HCT116 (cell line): ENCODE data around the gene CBX7. TPM values are rescaled to one million over a fixed set of nuclear protein-coding genes. Genes with fewer than 3 reads are reported as not detected.

Experiments used
- ATAC-seq: fragments of 200-7000 bp; cut with Tn5 transposase; 2 replicates; pipeline ENCODE4 v1.9.1; 2020; ENCODE audit warnings: mild to moderate bottlenecking, moderate library complexity
- BruUV-seq: library from RNA; stranded (reverse); fragments of 400-500 nt; replicated peaks from 2 replicates; lab custom pipeline; 2021; lab: Mats Ljungman, UMichigan
- CTCF ChIA-PET: fragments of 300-600 bp; sonication (Branson Sonifier 250); formaldehyde crosslinking; loops from one replicate; lab custom pipeline; 2021; ENCODE audit warnings: antibody characterized with exemption; lab: Charles Lee
- POLR2A ChIA-PET: fragments of 300-600, 350-600 bp; sonication (Branson Sonifier 250); formaldehyde crosslinking; loops from one replicate; lab custom pipeline; 2021; ENCODE audit warnings: antibody characterized with exemption; lab: Charles Lee
- RAD21 ChIA-PET, 2 experiments: fragments of 300-600 bp; sonication (Branson Sonifier 250); formaldehyde crosslinking; loops; one replicate each; lab custom pipeline; 2023; ENCODE audit warnings: low total read pairs in 2 of 2; ENCODE audit not compliant: uncharacterized antibody in 2 of 2, unreplicated experiment in 2 of 2, low non-redundant PET in 1 of 2; lab: Charles Lee
- DNase-seq: peaks from one replicate; pipeline ENCODE4 v3.0.0-alpha.2; 2010; ENCODE audit warnings: low read depth, low spot score
- H2AFZ ChIP-seq: fragments of 200-600 bp; shearing (Covaris generic), sonication (generic); 2 replicates; pipeline ENCODE4 v1.6.1; 2017; ENCODE audit warnings: low read depth, mixed run types, mixed read lengths, antibody characterized with exemption, low read length; ENCODE audit not compliant: poor library complexity, severe bottlenecking
- H3K27ac ChIP-seq: 2 replicates; pipeline ENCODE4 v1.5.1; 2012; ENCODE audit warnings: low read depth, low read length
- H3K27me3 ChIP-seq: fragments of 200-600 bp; sonication (generic); 2 replicates; pipeline ENCODE4 v1.6.1; 2016; ENCODE audit warnings: mixed run types, low read length, mixed read lengths; ENCODE audit not compliant: insufficient read depth
- H3K36me3 ChIP-seq, 2 experiments: fragments of 200-500 bp in 1 of 2; fragments of 200-600 bp in 1 of 2; sonication (Bioruptor generic) in 1 of 2; sonication (generic) in 1 of 2; 2 replicates each; pipeline versions ENCODE4 v1.5.1 to v1.6.1; 2014 to 2016; ENCODE audit warnings: low read length in 2 of 2, inconsistent platforms in 1 of 2, mixed read lengths in 1 of 2, mixed run types in 1 of 2; ENCODE audit not compliant: insufficient read depth in 2 of 2, control insufficient read depth in 1 of 2
- H3K4me1 ChIP-seq, 2 experiments: fragments of 200-600 bp in 1 of 2; sonication (generic) in 1 of 2; 2 replicates each; pipeline versions ENCODE4 v1.5.1 to v1.6.1; 2012 to 2017; ENCODE audit warnings: low read length in 2 of 2, inconsistent platforms in 1 of 2, mild to moderate bottlenecking in 1 of 2, mixed read lengths in 1 of 2, mixed run types in 1 of 2, moderate library complexity in 1 of 2; ENCODE audit not compliant: insufficient read depth in 2 of 2, control insufficient read depth in 1 of 2
- H3K4me2 ChIP-seq: fragments of 200-600 bp; sonication (generic); 2 replicates; pipeline ENCODE4 v1.6.1; 2017; ENCODE audit warnings: mixed run types, low read length, mixed read lengths
- H3K4me3 ChIP-seq, 2 experiments: fragments of 200-600 bp in 1 of 2; sonication (generic) in 1 of 2; replicated peaks in 1 of 2; 2 replicates each; pipeline ENCODE4 v1.5.1; 2011 to 2016; ENCODE audit warnings: low read length in 2 of 2, control low read depth in 1 of 2, low read depth in 1 of 2, mild to moderate bottlenecking in 1 of 2, mixed read lengths in 1 of 2, mixed run types in 1 of 2
- H3K79me2 ChIP-seq: fragments of 200-600 bp; sonication (generic); 2 replicates; pipeline ENCODE4 v1.6.1; 2017; ENCODE audit warnings: mild to moderate bottlenecking, mixed run types, low read length, moderate library complexity, mixed read lengths; ENCODE audit not compliant: insufficient read depth
- H3K9ac ChIP-seq: fragments of 200-600 bp; sonication (generic); 2 replicates; pipeline ENCODE4 v1.6.1; 2016; ENCODE audit warnings: low read length, mixed read lengths
- H3K9me2 ChIP-seq: fragments of 200-600 bp; sonication (generic), shearing (Covaris generic); 2 replicates; pipeline ENCODE4 v1.6.1; 2017; ENCODE audit warnings: mixed run types, mild to moderate bottlenecking, moderate library complexity; ENCODE audit not compliant: insufficient read depth
- H3K9me3 ChIP-seq, 2 experiments: fragments of 200-500 bp in 1 of 2; fragments of 200-600 bp in 1 of 2; sonication (Bioruptor generic) in 1 of 2; sonication (generic) in 1 of 2; 2 replicates each; pipeline ENCODE4 v1.6.1; 2014 to 2017; ENCODE audit warnings: low read length in 2 of 2, mixed read lengths in 2 of 2, inconsistent platforms in 1 of 2, low read depth in 1 of 2, mild to moderate bottlenecking in 1 of 2, mixed run types in 1 of 2, moderate library complexity in 1 of 2; ENCODE audit not compliant: control insufficient read depth in 1 of 2, insufficient read depth in 1 of 2
- H4K20me1 ChIP-seq: fragments of 200-600 bp; sonication (generic), shearing (Covaris generic); 2 replicates; pipeline ENCODE4 v1.6.1; 2017; ENCODE audit warnings: mixed run types, mild to moderate bottlenecking, moderate library complexity; ENCODE audit not compliant: insufficient read depth
- CTCF ChIP-seq, 3 experiments: fragments of 200-600 bp in 1 of 3; sonication (generic) in 1 of 3; IDR thresholded peaks in 2 of 3; conservative IDR thresholded peaks in 1 of 3; 2 replicates each; pipeline ENCODE4 v1.5.1; 2012 to 2017; ENCODE audit warnings: low read depth in 2 of 3, low read length in 2 of 3, antibody characterized with exemption in 1 of 3, borderline replicate concordance in 1 of 3, control low read depth in 1 of 3, mild to moderate bottlenecking in 1 of 3, mixed read lengths in 1 of 3, mixed run types in 1 of 3, moderate library complexity in 1 of 3; ENCODE audit not compliant: insufficient read depth in 1 of 3
- EGR1 ChIP-seq: IDR thresholded peaks from 2 replicates; pipeline ENCODE4 v1.6.1; 2012; ENCODE audit warnings: low read depth
- ELF1 ChIP-seq: IDR thresholded peaks from 2 replicates; pipeline ENCODE4 v1.6.1; 2012; ENCODE audit warnings: low read depth, borderline replicate concordance
- EZH2 ChIP-seq: fragments of 200-600 bp; sonication (generic); IDR thresholded peaks from 2 replicates; pipeline ENCODE4 v1.6.1; 2017; ENCODE audit warnings: antibody characterized with exemption, mixed run types
- FOSL1 ChIP-seq: IDR thresholded peaks from 2 replicates; pipeline ENCODE4 v1.6.1; 2012; ENCODE audit warnings: low read depth
- MAX ChIP-seq: IDR thresholded peaks from 2 replicates; pipeline ENCODE4 v1.6.1; 2012
- POLR2AphosphoS5 ChIP-seq: IDR thresholded peaks from 2 replicates; pipeline ENCODE4 v1.6.1; 2011; ENCODE audit warnings: mild to moderate bottlenecking, low read depth, low read length, moderate library complexity
- RAD21 ChIP-seq: IDR thresholded peaks from 2 replicates; pipeline ENCODE4 v1.6.1; 2012; ENCODE audit warnings: low read depth, mild to moderate bottlenecking
- REST ChIP-seq: IDR thresholded peaks from 2 replicates; pipeline ENCODE4 v1.6.1; 2012; ENCODE audit warnings: low read depth
- SP1 ChIP-seq: IDR thresholded peaks from 2 replicates; pipeline ENCODE4 v1.6.1; 2012; ENCODE audit warnings: low read depth
- SRF ChIP-seq: IDR thresholded peaks from 2 replicates; pipeline ENCODE4 v1.6.1; 2012; ENCODE audit warnings: low read depth
- TCF7L2 ChIP-seq: IDR thresholded peaks from 2 replicates; pipeline ENCODE4 v1.7.0; 2011; ENCODE audit warnings: borderline replicate concordance, inconsistent platforms; ENCODE audit not compliant: insufficient read depth, insufficient read length; ENCODE audit errors: extremely low read depth
- YY1 ChIP-seq: IDR thresholded peaks from 2 replicates; pipeline ENCODE4 v1.6.1; 2011; ENCODE audit warnings: low read length, low read depth, moderate library complexity, mild to moderate bottlenecking; ENCODE audit not compliant: insufficient replicate concordance; ENCODE audit errors: extremely low read depth
- ZNF274 ChIP-seq: fragments of 200-500 bp; sonication (Bioruptor generic); IDR thresholded peaks from 2 replicates; pipeline ENCODE4 v1.6.1; 2014; ENCODE audit warnings: mild to moderate bottlenecking, low read depth, low read length, inconsistent platforms
- intact Hi-C: fragments of 100-400 bp; cut with micrococcal nuclease; formaldehyde crosslinking; loops from 2 replicates; pipeline ENCODE4 v1.10.0; 2022
- total RNA-seq: library from RNA; stranded (reverse); gene quantifications from one replicate; pipeline ENCODE4 v1.2.1, GENCODE V29; 2021; ENCODE audit not compliant: unreplicated experiment
- TF ChIP-seq, protein P1 (sequence below): IDR thresholded peaks from 2 replicates; pipeline ENCODE4 v1.6.1; 2011; ENCODE audit warnings: mild to moderate bottlenecking, low read length, moderate library complexity; ENCODE audit not compliant: insufficient replicate concordance; ENCODE audit errors: extremely low read depth
- TF ChIP-seq, protein P2 (sequence below): IDR thresholded peaks from 2 replicates; pipeline ENCODE4 v1.6.1; 2012

CBX7 gene
- total RNA-seq, 1 experiment from 2014 or later: 20.1 TPM

DNA sequence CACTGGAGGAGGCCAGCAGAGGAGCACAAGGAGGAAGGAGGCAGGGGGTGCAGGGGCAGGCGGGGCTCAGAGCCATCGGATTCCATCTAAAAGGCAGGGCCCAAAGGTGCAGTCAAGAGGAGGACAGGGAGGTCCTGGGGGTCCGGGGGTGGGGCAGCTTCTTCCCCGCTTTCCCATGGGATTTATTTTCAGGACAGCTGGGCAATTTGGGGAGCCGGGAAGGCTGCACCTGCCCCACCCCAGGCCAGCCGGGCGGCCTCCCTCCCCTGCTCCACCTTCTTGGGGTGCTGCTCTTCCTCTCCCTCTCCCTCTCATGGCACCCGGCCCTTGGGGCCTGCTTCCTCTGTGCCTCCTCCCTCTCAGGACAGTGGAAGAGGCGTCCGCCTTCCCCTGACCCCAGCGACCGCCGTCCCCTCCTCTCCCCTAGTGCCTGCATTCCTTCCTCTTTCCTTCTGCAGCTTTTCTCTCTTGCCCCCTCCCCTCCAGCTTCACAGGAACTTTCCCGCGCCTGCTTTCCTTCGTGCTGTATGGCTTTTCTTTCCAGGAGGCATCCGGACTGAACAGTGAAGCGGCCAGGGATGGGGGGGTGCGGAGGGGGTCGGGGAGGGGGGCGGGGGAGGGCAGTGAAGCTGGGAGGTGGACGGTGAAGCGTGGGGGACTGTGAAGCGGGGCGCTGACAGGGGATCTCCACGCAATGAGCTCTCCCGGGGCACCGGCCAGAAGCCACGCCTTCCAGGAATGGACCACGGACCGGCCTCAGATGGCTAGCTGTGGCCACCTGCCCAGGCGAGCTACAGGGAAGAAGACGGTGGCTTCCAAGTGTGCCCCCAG lies 28.5 kb downstream of the CBX7 start:
- no peak for TF ChIP-seq POLR2AphosphoS5
- TF ChIP-seq RAD21: no peak
- no peak for TF ChIP-seq TCF7L2
- TF ChIP-seq ELF1: no peak
- no peak for TF ChIP-seq EGR1
- no peak for TF ChIP-seq CTCF (IDR thresholded peaks at IDR 0.05 in 2 of 3, conservative IDR thresholded peaks at IDR 0.05 in 1 of 3; ENCODE audit: borderline replicate concordance in 1 of 3, insufficient read depth in 1 of 3, low read depth in 2 of 3, low read length in 2 of 3)
- TF ChIP-seq SRF: no peak
- TF ChIP-seq, protein P1, sequence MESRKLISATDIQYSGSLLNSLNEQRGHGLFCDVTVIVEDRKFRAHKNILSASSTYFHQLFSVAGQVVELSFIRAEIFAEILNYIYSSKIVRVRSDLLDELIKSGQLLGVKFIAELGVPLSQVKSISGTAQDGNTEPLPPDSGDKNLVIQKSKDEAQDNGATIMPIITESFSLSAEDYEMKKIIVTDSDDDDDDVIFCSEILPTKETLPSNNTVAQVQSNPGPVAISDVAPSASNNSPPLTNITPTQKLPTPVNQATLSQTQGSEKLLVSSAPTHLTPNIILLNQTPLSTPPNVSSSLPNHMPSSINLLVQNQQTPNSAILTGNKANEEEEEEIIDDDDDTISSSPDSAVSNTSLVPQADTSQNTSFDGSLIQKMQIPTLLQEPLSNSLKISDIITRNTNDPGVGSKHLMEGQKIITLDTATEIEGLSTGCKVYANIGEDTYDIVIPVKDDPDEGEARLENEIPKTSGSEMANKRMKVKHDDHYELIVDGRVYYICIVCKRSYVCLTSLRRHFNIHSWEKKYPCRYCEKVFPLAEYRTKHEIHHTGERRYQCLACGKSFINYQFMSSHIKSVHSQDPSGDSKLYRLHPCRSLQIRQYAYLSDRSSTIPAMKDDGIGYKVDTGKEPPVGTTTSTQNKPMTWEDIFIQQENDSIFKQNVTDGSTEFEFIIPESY: no peak
- TF ChIP-seq EZH2: no peak
- TF ChIP-seq SP1: no peak
- TF ChIP-seq ZNF274: no peak
- no peak for TF ChIP-seq FOSL1
- TF ChIP-seq REST: no peak
- TF ChIP-seq YY1: no peak
- TF ChIP-seq MAX: no peak
- TF ChIP-seq, protein P2, sequence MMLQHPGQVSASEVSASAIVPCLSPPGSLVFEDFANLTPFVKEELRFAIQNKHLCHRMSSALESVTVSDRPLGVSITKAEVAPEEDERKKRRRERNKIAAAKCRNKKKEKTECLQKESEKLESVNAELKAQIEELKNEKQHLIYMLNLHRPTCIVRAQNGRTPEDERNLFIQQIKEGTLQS: no peak
- H3K9me3 ChIP-seq: no peaks in the 10 kb centered on the region
- H2AFZ ChIP-seq: no peak overlapping the region
- no peaks in the 10 kb centered on the region for H3K36me3 ChIP-seq
- BruUV-seq: no TSS peak
- no peak overlapping the region for H3K9ac ChIP-seq
- H3K27me3 ChIP-seq: no peaks in the 10 kb centered on the region
- ATAC-seq: no peak
- no peaks in the 10 kb centered on the region for H3K9me2 ChIP-seq
- H3K79me2 ChIP-seq: no peaks in the 10 kb centered on the region
- no peak for DNase-seq
- RAD21 ChIA-PET: no interaction called here
- no peak overlapping the region for H3K4me3 ChIP-seq
- H3K27ac ChIP-seq: no peak overlapping the region
- no peaks in the 10 kb centered on the region for H3K4me1 ChIP-seq
- CTCF ChIA-PET: interaction anchor here (0.6 to 1.5 kb wide), 3 partner anchors 9 to 184 kb away, joined by 3 to 4 read pairs (median 3); no protein-coding TSS in a partner anchor
- no peak overlapping the region for H3K4me2 ChIP-seq
- intact Hi-C loops: no loop called here
- POLR2A ChIA-PET: no interaction called here
- H4K20me1 ChIP-seq: no peaks in the 10 kb centered on the region
